Epithelial cell of esophagus (primary cell): Measurements from ENCODE around the gene HDHD5.

Experiments used
- DNase-seq: peaks from one replicate; pipeline ENCODE4 v3.0.0; 2010; ENCODE audit warnings: low read depth
- H3K4me3 ChIP-seq: 2 replicates; pipeline ENCODE4 v1.5.1; 2011; ENCODE audit warnings: mild to moderate bottlenecking, low read length, control low read depth
- CTCF ChIP-seq: IDR thresholded peaks from 2 replicates; pipeline ENCODE4 v1.5.1; 2011; ENCODE audit warnings: low read depth, mild to moderate bottlenecking, low read length, control low read depth, inconsistent platforms; ENCODE audit not compliant: insufficient read depth; ENCODE audit errors: missing control alignments

Gene HDHD5

GRCh38 chr22:17106161-17106784, 52.8 kb downstream of the HDHD5 start:
- DNase-seq, result no peak
- H3K4me3 ChIP-seq, result no peak overlapping the region

GRCh38 chr22:17105143-17106129, 53.6 kb downstream of the HDHD5 start:
- no peak overlapping the region for H3K4me3 ChIP-seq
- no peak for DNase-seq
- TF ChIP-seq CTCF, result no peak

More at GRCh38 chr22:17106161-17106784, 52.8 kb downstream of the HDHD5 start:
- no peak for TF ChIP-seq CTCF

GRCh38 chr22:17104336-17104935, 54.6 kb downstream of the HDHD5 start:
- no peak overlapping the region for H3K4me3 ChIP-seq
- no peak for TF ChIP-seq CTCF
- no peak for DNase-seq

GRCh38 chr22:17103351-17103750, 55.7 kb downstream of the HDHD5 start:
- DNase-seq, result no peak
- TF ChIP-seq CTCF, result no peak

GRCh38 chr22:17102297-17102667, 56.8 kb downstream of the HDHD5 start:
- DNase-seq, result no peak
- no peak overlapping the region for H3K4me3 ChIP-seq
- no peak for TF ChIP-seq CTCF

More at GRCh38 chr22:17103351-17103750, 55.7 kb downstream of the HDHD5 start:
- H3K4me3 ChIP-seq, result no peak overlapping the region

GRCh38 chr22:17101475-17102296, 57.4 kb downstream of the HDHD5 start:
- DNase-seq, result no peak

More at GRCh38 chr22:17101475-17102296, 57.4 kb downstream of the HDHD5 start:
- no peak overlapping the region for H3K4me3 ChIP-seq
- TF ChIP-seq CTCF, result no peak
